ENCODE results near the gene HADH.

HADH gene

DNA sequence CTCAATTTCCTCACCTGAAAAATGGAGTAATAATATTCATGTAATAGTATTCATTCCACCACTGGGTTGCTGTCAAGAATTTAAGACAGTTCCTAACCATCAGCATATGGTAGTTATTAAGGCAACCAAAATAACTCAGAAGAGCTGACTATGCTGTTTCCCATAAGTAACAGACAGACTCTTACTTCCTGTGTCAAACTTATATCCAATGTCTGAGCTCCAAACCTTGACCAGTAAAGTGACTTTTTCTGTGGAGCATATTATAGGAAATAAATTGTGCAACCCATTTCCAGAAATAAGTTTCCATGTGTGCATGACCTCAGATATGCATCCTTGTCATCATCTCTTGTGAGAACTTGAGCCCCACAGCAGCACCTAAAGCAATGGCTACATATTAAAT, 78.8 kb downstream of the HADH start:
- no peak overlapping the region for H3K4me3 ChIP-seq
- no peaks in the 10 kb centered on the region; the same call in 1 of the 2 replicates for H3K4me1 ChIP-seq
- in situ Hi-C loops (cut with MboI; ENCODE audit: low sequenced_read_pairs): no loop called here
- no peaks in the 10 kb centered on the region for H3K9me3 ChIP-seq
- DNase-seq (ENCODE audit: low spot score in 2 of 2): no peak
- H3K27me3 ChIP-seq (ENCODE audit: low read depth): no peaks in the 10 kb centered on the region
- H3K36me3 ChIP-seq (replicated peaks): no peaks in the 10 kb centered on the region

DNA sequence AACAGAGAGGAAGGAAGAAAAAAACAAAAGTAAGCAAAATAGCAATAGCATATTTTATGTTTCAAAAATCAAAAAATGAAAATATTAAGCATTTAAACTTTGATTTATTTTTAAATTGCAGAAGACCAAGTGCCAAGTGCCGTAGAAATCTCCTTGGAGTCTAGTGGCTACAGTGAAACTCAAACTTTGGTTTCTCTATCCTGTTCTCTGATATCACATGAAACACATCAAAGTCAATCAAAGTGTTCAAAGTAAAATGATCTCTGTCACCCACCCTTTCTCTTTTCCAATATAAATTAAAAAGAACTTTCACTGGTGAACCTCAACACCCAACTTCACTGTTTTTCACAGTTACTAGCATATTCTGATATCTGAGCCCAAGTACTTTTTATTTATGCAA, 81.1 kb downstream of the HADH start:
- H3K4me1 ChIP-seq: no peaks in the 10 kb centered on the region; the same call in 1 of the 2 replicates
- no peaks in the 10 kb centered on the region for H3K36me3 ChIP-seq (replicated peaks)
- in situ Hi-C loops (cut with MboI; ENCODE audit: low sequenced_read_pairs): no loop called here
- H3K4me3 ChIP-seq: no peak overlapping the region
- DNase-seq (ENCODE audit: low spot score in 2 of 2): no peak
- H3K9me3 ChIP-seq: no peaks in the 10 kb centered on the region
- no peaks in the 10 kb centered on the region for H3K27me3 ChIP-seq (ENCODE audit: low read depth)

DNA sequence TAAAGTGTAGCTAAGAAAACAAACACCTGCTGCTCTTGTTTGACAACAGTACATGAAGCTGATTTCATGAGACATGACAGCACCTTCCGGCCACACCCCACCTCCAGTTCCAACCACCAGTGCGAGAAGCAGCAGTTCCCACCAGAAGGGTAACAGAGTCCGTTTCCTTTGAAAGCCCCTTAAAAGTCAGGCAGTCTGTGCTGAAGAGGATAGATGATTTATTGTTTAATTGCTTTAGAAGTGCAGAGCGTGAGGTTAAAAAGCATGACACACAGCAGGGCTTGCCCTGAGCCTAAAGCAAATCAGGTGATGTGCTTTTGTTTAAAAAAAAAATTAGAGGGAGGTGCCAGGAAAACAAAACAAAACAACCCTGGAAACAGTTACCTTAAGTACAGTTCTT, 82.6 kb downstream of the HADH start:
- in situ Hi-C loops (cut with MboI; ENCODE audit: low sequenced_read_pairs): no loop called here
- no peaks in the 10 kb centered on the region for H3K36me3 ChIP-seq (replicated peaks)

DNA sequence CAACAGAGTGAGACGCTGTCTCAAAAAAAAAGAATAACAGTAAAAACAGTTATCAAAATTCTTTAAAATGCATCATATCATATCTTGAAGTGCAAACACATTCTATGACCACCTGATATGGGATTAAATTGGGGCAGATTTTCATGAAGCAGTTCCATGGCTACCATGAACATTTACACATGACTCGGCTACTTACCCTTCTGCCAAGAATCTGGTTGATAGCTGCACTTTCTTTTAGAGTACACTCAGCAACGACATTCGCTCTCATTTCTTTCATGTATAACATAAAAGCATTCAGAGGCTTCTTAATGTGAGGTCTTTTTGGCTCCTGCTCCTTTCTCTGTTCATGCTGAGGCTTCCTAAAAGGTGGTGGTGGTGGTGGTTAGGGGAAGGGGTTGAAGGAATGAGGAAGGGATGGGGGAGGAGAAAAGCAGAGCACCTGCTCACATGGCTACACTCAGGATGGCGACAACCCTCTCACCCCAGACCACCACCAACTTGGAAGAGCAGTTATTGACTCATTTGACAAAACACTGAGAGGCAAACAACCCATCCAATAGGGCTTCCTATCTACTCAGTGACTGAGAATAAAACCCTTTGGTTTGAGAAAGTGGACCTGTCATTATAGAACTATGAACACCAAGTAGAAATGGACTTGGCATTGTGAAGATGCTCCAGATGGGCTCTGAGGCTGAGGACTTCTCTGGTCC, 88.5 kb downstream of the HADH start:
- Histone ChIP-seq H3K4me1 (no peaks in the 10 kb centered on the region), H3K9me3 (no peaks in the 10 kb centered on the region), H3K27me3 (ENCODE audit: low read depth) (no peaks in the 10 kb centered on the region), H3K4me3 (no peak overlapping the region), H3K36me3 (replicated peaks) (no peaks in the 10 kb centered on the region)
- in situ Hi-C loops (cut with MboI; ENCODE audit: low sequenced_read_pairs): no loop called here
- no peak for DNase-seq (ENCODE audit: low spot score in 2 of 2)

More for the DNA sequence above, 82.6 kb downstream of the HADH start:
- Histone ChIP-seq H3K4me3 (no peak overlapping the region), H3K9me3 (no peaks in the 10 kb centered on the region), H3K4me1 (no peaks in the 10 kb centered on the region; the same call in 1 of the 2 replicates), H3K27me3 (ENCODE audit: low read depth) (no peaks in the 10 kb centered on the region)
- DNase-seq (ENCODE audit: low spot score in 2 of 2): no peak

DNA sequence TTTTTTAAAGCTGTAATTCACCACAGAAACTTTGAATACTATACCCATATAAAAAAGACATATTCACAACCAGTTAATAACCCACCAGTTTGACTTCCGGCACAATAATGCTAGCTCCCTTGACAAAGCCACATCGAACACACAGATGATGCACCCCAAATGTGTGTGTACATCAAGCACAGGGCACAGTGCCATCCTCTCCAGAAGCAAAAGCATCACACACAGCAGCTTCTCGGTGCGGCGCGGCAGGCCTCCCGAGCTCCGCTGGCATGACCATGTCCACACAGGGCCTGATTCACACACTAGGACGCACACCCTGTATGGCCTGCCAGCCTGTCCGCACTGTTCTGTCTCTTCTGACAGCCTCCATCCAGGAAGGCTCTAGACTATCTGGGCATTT, 91.1 kb downstream of the HADH start:
- H3K4me3 ChIP-seq: no peak overlapping the region
- no peak for DNase-seq (ENCODE audit: low spot score in 2 of 2)
- H3K27me3 ChIP-seq (ENCODE audit: low read depth): no peaks in the 10 kb centered on the region

DNA sequence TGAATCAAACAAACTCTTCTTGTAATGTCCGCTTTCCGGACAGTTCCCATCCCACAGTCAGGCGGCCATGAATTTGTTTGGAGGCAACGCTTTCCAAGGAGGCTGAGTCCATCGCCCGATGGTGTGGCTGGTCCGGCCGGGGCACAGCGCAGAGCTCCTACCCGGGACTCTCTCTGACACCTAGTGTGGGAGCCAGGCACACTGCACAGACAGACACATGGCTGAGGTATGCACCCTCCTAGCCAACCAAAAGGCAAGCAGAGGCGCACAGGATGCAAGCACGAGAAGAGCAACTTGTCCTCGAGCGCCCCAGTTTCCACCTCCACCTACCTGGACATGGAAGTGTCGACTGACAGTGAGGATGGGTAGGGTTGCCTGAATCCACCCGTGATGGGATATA, 91.6 kb downstream of the HADH start:
- no peak overlapping the region for H3K4me3 ChIP-seq
- in situ Hi-C loops (cut with MboI; ENCODE audit: low sequenced_read_pairs): no loop called here
- H3K9me3 ChIP-seq: no peaks in the 10 kb centered on the region
- no peaks in the 10 kb centered on the region for H3K36me3 ChIP-seq (replicated peaks)
- no peaks in the 10 kb centered on the region for H3K27me3 ChIP-seq (ENCODE audit: low read depth)
- DNase-seq (ENCODE audit: low spot score in 2 of 2): no peak
- H3K4me1 ChIP-seq: no peaks in the 10 kb centered on the region

More for the DNA sequence above, 91.1 kb downstream of the HADH start:
- in situ Hi-C loops (cut with MboI; ENCODE audit: low sequenced_read_pairs): no loop called here
- Histone ChIP-seq H3K36me3 (replicated peaks) (no peaks in the 10 kb centered on the region), H3K9me3 (no peaks in the 10 kb centered on the region), H3K4me1 (no peaks in the 10 kb centered on the region)
